Activated effector memory CD4-positive, alpha-beta T cell treated with Interleukin-2 at 50 U/mL for 16 hours (primary cell): ENCODE data around the gene CLIP1.
"Not testable (repeated sequence)": the region's sequence is repeated elsewhere in the genome, so short reads cannot be mapped to it uniquely, and the experiment has no call there.

ENCODE experiments used
- DNase-seq: peaks from one replicate; pipeline ENCODE4 v3.0.0-alpha.2; 2020

The CLIP1 gene

GRCh38 chr12:122309564-122310121 lies 112.8 kb downstream of the CLIP1 start:
- DNase-seq, result no peak

GRCh38 chr12:122308811-122309210 lies 113.7 kb downstream of the CLIP1 start:
- no peak for DNase-seq

GRCh38 chr12:122306407-122306806 lies 116.1 kb downstream of the CLIP1 start:
- DNase-seq, result no peak

GRCh38 chr12:122304924-122305323 lies 117.5 kb downstream of the CLIP1 start:
- no peak for DNase-seq

GRCh38 chr12:122303068-122303467 lies 119.4 kb downstream of the CLIP1 start:
- no peak for DNase-seq

- DNase-seq, result no peak
Observed at GRCh38 chr12:122298071-122298748, 124.3 kb downstream of the CLIP1 start.

GRCh38 chr12:122297494-122297893 lies 125.0 kb downstream of the CLIP1 start:
- no peak for DNase-seq

GRCh38 chr12:122295877-122296276 lies 126.6 kb downstream of the CLIP1 start:
- DNase-seq, result no peak

GRCh38 chr12:122293081-122293480 lies 129.4 kb downstream of the CLIP1 start:
- DNase-seq, result no peak

- DNase-seq, result no peak
Observed at GRCh38 chr12:122291431-122291830, 131.0 kb downstream of the CLIP1 start.

GRCh38 chr12:122283680-122284079 lies 138.8 kb downstream of the CLIP1 start:
- no peak for DNase-seq

- DNase-seq, result no peak
Observed at GRCh38 chr12:122282061-122282460, 140.4 kb downstream of the CLIP1 start.

- DNase-seq, result no peak
Observed at GRCh38 chr12:122276242-122276641, 146.2 kb downstream of the CLIP1 start.

- no peak for DNase-seq
Observed at GRCh38 chr12:122275459-122275858, 147.0 kb downstream of the CLIP1 start.

GRCh38 chr12:122266230-122266901 lies 156.1 kb downstream of the CLIP1 start, which contains the start of gene VPS33A:
VPS33A (minus strand) TSS chr12:122266494; CDS start chr12:122266408, 86 bp downstream.
- peak; percentile 86 for DNase-seq

- no peak for DNase-seq
Observed at GRCh38 chr12:122265886-122266229, 156.6 kb downstream of the CLIP1 start.

GRCh38 chr12:122265476-122265875 lies 157.0 kb downstream of the CLIP1 start:
- no peak for DNase-seq

GRCh38 chr12:122260735-122261134 lies 161.7 kb downstream of the CLIP1 start:
- not testable (repeated sequence) for DNase-seq

- DNase-seq, result not testable (repeated sequence)
Observed at GRCh38 chr12:122258939-122259338, 163.5 kb downstream of the CLIP1 start.

GRCh38 chr12:122258462-122258861 lies 164.0 kb downstream of the CLIP1 start:
- DNase-seq, result not testable (repeated sequence)

GRCh38 chr12:122250536-122250935 lies 171.9 kb downstream of the CLIP1 start:
- no peak for DNase-seq

- no peak for DNase-seq
Observed at GRCh38 chr12:122250047-122250446, 172.4 kb downstream of the CLIP1 start.

- no peak for DNase-seq
Observed at GRCh38 chr12:122245553-122245952, 176.9 kb downstream of the CLIP1 start.
